GM21737 (cell line): Measurements from ENCODE around the gene GSTA2.
"Not testable (repeated sequence)": the region's sequence is repeated elsewhere in the genome, so short reads cannot be mapped to it uniquely, and the experiment has no call there.

Source experiments
- ATAC-seq: cut with Tn5 transposase; IDR thresholded peaks from one replicate; pipeline ENCODE4 v1.9.1; 2021; ENCODE audit warnings: mild to moderate bottlenecking, moderate library complexity; ENCODE audit not compliant: unreplicated experiment

GSTA2 gene

DNA sequence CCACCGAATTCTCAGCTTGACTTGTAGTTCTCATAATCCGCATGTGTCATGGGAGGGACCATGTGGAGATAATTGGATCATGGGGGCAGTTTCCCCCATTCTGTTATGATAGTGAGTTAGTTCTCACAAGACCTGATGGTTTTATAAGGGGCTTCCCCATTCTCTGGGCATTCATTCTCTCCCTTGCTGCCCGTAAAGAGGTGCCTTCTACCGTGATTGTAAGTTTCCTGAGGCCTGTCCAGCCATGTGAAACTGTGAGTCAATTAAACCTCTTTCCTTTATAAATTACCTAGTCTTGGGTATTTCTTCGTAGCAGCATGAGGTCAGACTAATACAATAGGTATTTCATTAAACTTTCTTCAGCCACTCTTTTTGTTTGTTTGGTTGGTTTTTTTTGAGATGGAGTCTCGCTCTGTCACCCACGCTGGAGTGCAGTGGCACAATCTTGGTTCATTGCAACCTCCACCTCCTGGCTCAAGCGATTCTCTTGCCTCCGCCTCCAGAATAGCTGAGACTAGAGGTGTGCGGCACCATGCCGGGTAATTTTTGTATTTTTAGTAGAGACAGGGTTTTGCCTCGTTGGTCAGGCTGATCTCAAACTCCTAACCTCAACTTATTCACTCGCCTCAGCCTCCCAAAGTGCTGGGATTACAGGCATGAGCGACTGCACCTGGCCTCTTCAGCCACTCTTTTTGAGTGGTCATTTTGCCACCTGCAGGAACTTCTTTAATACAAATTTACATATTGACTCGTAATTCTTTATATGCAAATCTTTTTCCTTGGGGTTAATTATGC is 36.3 kb downstream of the GSTA2 start:
- ATAC-seq: no peak

DNA sequence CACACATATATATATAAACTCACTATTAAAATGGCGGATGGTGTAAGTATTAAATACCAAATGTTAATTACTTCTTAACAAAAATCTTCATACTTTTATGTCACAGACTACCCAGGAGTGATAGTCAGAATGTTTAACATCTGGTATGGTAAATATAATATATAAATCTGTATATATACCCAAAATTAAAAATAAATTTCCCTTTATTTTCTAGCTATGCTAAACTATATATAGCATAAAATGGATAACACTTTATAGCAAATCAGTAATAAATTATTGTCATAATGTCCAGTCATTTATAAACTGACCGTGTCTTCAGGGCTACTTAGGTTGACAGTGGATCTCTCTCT is 37.1 kb downstream of the GSTA2 start:
- no peak for ATAC-seq

DNA sequence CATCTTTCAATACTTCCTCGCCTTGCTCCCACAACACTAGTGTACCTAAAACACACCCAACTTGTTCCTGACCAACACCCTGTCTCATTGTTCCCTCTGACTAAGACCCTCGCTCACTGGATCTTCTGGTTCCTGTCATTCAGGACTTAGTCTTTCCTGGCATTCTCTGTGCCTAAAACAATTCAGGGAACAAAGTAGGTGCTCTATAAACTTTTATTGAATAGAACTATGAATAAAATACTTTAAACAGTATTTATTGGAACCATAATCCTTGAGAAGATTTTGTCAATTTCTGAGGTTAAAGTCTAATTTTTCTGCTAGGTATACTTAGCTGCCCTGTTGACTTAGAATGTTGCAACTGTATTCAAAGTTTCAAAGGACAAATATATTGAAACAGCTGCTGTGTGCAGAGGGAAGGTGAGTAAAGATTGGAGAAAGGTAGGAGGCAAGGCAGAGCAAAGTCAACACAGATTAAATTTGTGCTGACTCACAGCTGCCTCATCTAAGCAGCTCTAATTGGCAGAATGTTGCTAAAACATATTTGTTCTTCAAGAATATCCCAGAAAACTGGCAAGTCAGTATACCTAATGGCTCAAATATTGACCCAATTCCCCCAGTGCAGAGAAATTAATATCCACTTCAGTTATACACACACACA is 37.6 kb downstream of the GSTA2 start:
- no peak for ATAC-seq

DNA sequence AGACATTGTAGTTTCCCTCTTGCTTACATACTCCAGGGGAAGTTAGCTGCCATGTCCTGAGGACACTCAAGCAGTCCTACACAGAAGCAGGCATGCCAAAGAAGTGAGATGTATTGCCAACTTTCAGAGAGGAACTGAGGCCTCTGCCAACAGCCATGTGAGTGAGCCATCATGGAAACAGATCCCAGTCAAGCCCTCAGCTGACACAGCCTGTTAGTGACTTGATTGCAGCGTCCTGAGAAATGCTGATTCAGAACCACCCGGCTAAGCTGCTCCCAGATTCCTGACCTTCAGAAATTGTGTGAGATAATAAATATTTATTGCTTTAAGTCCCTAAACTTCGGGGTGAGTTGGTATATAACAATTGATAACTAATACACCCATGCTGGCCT is 38.1 kb downstream of the GSTA2 start:
- ATAC-seq: no peak

DNA sequence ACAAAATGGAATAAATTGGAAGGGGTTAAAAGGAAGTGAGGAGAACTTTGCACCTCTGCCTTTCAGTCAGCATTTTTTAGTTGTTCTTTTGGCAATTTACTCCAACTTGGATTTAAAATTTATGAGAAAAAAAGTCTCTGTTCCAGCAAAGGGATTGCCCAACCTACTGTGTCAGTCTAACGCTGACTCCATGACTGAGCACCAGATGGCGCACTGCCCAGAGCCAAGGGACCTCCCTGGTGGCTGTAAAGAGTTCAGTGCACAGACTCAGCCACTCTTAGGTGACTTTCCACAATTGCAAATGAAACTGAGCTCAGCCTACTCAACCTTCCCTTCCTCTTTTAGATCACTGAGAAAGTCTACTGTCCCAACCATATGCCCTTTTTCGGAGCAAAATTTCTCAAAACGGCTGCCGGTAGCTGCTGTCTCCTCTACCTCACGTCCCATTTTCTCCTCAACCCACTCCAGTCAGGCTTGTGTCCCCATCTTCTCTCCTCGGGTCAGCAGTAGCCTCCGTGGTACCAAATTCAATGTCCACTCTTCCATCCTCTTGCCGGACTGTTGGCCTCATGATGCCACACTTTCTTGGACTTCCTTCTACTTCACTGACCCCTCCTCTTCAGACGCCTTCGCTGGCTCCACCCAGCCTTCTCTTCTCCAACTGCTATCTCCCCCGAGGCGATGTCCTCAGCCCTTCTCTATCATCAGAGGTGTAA is 38.7 kb downstream of the GSTA2 start:
- peak; percentile 98 for ATAC-seq

DNA sequence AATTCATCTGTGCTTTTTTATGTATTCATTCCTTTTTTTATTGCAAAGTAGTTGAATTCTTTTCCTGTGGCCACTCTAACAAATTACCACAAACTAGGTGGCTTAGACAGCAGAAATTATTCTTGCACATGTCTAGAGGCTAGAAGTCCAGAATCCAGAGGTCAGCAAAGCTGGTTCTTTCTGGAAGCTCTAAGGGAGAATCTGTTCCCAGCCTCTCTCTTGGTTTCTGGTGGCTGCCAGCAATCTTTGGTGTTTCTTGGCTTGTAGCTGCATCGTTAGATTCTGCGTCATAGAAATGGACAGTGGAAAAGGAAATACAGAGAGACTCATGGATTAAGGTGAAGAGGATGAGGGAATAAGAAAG is 39.3 kb downstream of the GSTA2 start:
- ATAC-seq: no peak

DNA sequence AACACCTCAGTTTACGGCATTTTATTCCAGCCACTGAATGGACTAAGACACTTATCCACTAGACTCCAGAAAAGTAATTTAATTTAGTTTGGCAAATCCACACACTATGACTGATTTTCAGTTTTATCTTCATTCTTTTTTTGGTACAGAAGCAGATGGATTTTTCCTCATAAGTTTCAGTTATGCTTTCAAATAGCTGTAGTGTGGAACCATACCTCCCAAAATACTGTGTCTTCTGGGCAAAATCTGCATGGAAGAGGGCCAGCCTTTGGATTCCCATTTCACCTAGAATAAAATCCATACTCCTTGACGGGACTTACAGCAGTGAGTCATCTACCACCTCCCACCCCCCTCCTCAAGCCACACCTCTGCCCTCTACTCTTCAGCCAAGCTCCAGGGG is 43.0 kb downstream of the GSTA2 start:
- no peak for ATAC-seq

DNA sequence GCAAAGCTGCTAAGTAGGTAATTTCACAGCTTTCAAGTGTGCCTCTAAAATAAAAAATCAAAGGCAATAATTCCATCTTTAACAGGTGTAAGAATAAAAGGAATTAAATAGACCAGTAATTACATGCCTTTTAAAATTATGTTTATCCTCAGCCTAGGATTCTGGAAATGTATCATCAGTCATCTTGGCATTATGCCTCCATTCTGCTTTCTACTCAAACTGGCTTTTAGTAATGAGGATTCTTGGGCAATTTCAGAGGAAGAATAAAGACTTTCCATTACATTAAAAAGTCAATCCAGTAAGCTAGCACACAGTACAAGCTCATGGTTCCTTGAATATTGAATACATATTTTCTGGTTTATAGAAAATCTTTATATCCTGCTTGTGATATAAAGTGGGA is 44.7 kb downstream of the GSTA2 start:
- no peak for ATAC-seq

DNA sequence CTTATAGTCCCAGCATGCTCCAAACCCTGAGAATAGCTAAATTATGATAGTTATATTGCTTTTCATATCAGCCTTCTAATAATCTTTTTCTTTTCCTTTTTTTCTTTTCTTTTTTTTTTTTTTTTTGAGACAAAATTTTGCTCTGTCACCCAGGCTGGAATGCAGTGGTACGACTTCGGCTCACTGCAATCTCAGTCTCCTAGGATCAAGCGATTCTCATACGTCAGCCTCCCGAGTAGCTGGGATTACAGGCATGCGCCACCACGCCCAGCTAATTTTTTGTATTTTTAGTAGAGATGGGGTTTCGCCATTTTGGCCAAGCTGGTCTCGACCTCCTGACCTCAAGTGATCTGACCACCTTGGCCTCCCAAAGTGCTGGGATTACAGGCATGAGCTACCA is 48.5 kb downstream of the GSTA2 start:
- ATAC-seq: not testable (repeated sequence)

DNA sequence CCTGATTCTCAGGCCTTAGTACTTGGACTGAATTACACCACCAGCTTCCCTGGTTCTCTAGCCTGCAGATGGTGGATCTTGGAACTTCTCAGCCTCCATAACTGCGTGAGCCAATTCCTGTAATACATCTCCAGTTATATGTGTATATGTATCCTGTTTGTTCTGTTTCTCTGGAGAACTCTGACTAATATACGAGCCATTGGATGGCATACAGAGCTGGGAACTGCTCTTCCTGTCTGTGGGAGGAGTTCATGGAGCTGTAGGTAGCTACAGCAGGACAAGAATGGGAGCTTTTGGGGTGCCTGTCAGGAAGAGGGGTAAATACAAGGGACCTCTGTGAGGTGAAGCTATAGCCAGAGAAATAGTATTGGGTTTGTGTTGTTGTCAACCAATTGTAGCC is 51.1 kb downstream of the GSTA2 start:
- no peak for ATAC-seq

DNA sequence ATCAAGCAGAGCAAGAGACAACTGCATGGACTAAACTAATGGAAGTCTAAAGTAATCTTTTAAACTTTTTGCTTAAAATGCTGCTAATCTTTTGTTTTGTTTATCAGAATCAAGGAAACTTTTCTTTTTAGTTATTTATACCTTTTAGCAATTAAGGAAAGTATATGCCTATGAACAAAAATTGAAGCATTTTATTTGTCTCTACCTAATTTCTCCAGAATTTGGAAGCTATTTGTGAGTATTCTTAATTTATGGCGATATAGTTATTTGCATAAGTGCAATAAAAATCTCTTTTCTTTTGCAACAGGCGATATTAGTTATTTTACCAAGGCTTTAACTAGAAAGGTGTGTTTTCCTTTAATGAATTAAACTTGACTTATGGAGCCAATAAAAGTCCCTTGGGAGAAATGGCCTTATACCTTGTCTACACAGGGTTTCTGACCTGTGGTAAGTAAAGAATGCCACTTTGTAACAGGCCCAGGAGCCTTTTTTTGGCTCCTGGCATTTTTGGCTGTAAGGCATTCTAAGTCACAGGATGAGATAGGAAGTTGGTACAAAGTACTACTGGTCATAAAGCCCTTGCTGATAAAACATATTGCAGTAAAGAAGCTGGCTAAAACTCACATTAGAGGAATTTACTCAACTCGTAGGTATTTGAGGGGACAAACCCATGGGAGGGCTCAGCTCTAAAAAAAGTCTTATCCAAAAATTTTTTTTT is 55.2 kb downstream of the GSTA2 start:
- ATAC-seq: no peak

DNA sequence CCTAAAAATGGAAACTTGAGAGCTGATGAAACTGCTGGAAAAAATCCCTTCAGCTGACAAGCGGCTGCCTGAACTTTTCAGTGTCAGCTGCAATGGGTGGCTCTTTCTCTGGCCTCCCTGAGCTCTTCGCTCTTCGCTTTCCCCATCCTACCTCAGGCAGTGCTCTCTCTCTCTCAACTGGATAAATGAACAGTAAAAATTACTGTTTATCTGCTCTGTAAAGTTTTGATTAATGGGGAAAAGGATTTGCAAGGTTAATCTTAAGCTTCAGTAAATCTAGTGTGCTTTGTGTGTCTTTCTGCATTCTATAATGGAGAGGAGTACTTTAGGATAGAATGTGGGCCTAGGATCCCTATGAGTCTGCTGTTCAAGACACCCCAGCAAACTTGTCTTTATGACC is 57.3 kb downstream of the GSTA2 start:
- ATAC-seq: no peak

DNA sequence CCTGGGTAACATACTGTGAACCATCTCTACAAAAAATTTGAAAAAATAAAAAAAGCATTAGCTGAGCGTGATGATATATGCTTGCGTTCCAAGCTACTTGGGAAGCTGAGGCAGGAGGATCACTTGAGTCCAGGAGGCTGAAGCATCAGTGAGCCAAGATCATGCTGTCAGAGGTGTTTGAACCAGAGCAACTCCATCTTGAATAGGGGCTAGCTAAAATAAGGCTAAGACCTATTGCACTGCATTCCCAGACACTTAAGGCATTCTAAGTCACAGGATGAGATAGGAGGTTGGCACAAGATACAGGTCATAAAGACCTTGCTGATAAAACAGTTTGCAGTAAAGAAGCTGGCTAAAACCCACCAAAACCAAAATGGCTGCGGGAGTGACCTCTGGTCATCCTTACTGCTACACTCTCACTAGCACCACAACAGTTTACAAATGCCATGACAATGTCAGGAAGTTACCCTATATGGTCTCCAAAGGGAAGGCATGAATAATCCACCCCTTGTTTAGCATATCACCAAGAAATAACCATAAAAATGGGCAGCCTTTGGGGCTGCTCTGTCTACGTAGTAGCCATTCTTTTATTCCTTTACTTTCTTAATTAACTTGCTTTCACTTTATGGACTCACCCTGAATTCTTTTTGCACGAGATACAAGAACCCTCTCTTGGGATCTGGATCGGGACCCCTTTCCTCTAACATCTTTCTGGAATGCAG is 58.3 kb downstream of the GSTA2 start:
- not testable (repeated sequence) for ATAC-seq

DNA sequence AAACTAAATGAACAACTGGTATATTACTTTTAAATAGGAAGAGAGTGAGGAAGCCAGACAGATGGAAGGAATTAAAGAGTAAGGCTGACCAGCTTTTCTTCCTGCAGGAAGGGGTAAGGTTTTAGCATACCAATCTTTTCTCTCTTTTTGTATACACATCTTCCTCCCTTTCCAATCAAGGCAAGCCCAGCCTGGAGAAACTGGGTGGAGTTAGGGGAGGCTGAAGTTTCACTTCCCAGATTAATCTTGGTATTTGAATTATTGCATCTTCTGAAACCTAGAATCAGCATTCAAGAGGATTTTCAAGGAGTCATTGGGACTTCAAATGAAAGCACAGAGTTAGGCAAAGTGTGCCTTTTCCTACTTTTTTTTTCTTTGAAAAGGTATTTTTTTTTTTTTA is 59.2 kb downstream of the GSTA2 start:
- ATAC-seq: no peak
